Umbilical cord (tissue), 2 donors: ENCODE data around the gene ANKRD63. TPM values are rescaled to one million over a fixed set of nuclear protein-coding genes. Genes with fewer than 3 reads are reported as not detected.

ENCODE experiments used
- DNase-seq: peaks from one replicate; pipeline ENCODE4 v3.0.0-alpha.2; 2015; ENCODE audit warnings: low spot score
- total RNA-seq: library from RNA; depleted of rRNA; stranded (reverse); fragments of >200 nt; gene quantifications from one replicate; pipeline ENCODE4 v1.2.3, GENCODE V29; 2014; ENCODE audit warnings: low replicate concordance; ENCODE audit not compliant: insufficient read depth

Gene ANKRD63
- total RNA-seq, 1 donor from 2014 or later = not detected

- DNase-seq = peak; percentile 60
These were observed 3.3 kb downstream of the ANKRD63 start for GRCh38 chr15:40279437-40280141.

- no peak for DNase-seq
These were observed 4.8 kb downstream of the ANKRD63 start for GRCh38 chr15:40278026-40278425.

- no peak for DNase-seq
These were observed 5.4 kb downstream of the ANKRD63 start for GRCh38 chr15:40277471-40277870.

- DNase-seq = no peak
These were observed 5.9 kb downstream of the ANKRD63 start for GRCh38 chr15:40276927-40277326.

- DNase-seq = no peak
These were observed 6.9 kb downstream of the ANKRD63 start for GRCh38 chr15:40275954-40276353.

GRCh38 chr15:40275523-40275922, 7.3 kb downstream of the ANKRD63 start:
- DNase-seq = no peak

GRCh38 chr15:40274350-40275274, 8.3 kb downstream of the ANKRD63 start:
- DNase-seq = peak; percentile 78

- DNase-seq = no peak
These were observed 9.4 kb downstream of the ANKRD63 start for GRCh38 chr15:40273428-40273827.

GRCh38 chr15:40272485-40273056, 10.3 kb downstream of the ANKRD63 start:
- DNase-seq = no peak

- no peak for DNase-seq
These were observed 11.0 kb downstream of the ANKRD63 start for GRCh38 chr15:40271685-40272484.

- no peak for DNase-seq
These were observed 12.4 kb downstream of the ANKRD63 start for GRCh38 chr15:40270246-40270995.

- no peak for DNase-seq
These were observed 13.3 kb downstream of the ANKRD63 start for GRCh38 chr15:40269604-40270003.

GRCh38 chr15:40267670-40268069, 15.2 kb downstream of the ANKRD63 start:
- DNase-seq = no peak

- DNase-seq = peak; percentile 92
These were observed 16.0 kb downstream of the ANKRD63 start for GRCh38 chr15:40266828-40267304.

GRCh38 chr15:40265875-40266274, 17.0 kb downstream of the ANKRD63 start:
- DNase-seq = no peak

GRCh38 chr15:40265355-40265754, 17.5 kb downstream of the ANKRD63 start:
- DNase-seq = no peak

- no peak for DNase-seq
These were observed 18.3 kb downstream of the ANKRD63 start for GRCh38 chr15:40264321-40265153.

GRCh38 chr15:40263024-40263754, 19.7 kb downstream of the ANKRD63 start:
- DNase-seq = no peak

- DNase-seq = no peak
These were observed 23.8 kb downstream of the ANKRD63 start for GRCh38 chr15:40259021-40259420.
